A673 (cell line): ENCODE data around the gene SLC25A1. TPM values are rescaled to one million over a fixed set of nuclear protein-coding genes. Genes with fewer than 3 reads are reported as not detected.

ENCODE experiments used
- BruUV-seq: library from RNA; stranded (reverse); fragments of 400-500 nt; replicated peaks from 2 replicates; lab custom pipeline; 2021; lab: Mats Ljungman, UMichigan
- CTCF ChIA-PET: fragments of 300-600 bp; sonication (Branson Sonifier 250); formaldehyde crosslinking; loops from one replicate; lab custom pipeline; 2022; ENCODE audit warnings: antibody characterized with exemption; lab: Charles Lee
- POLR2A ChIA-PET: fragments of 300-600 bp; sonication (Branson Sonifier 250); formaldehyde crosslinking; loops from one replicate; lab custom pipeline; 2022; ENCODE audit warnings: antibody characterized with exemption; ENCODE audit not compliant: low non-redundant PET; lab: Charles Lee
- DNase-seq: peaks from one replicate; pipeline ENCODE4 v3.0.0-alpha.2; 2015; ENCODE audit warnings: low spot score
- H3K27ac ChIP-seq: fragments of 200-600 bp; sonication (generic); 2 replicates; pipeline ENCODE4 v1.5.1; 2016; ENCODE audit warnings: mixed run types, low read depth, mild to moderate bottlenecking, mixed read lengths, antibody characterized with exemption, low read length; ENCODE audit not compliant: poor library complexity, severe bottlenecking
- H3K27me3 ChIP-seq: fragments of 200-600 bp; sonication (generic); replicated peaks from 2 replicates; pipeline ENCODE4 v1.6.1; 2017; ENCODE audit warnings: mixed run types, low read depth, mild to moderate bottlenecking, mixed read lengths, antibody characterized with exemption, low read length; ENCODE audit not compliant: insufficient read depth, poor library complexity
- H3K36me3 ChIP-seq: fragments of 200-600 bp; sonication (generic); 2 replicates; pipeline ENCODE4 v1.6.1; 2016; ENCODE audit warnings: mixed run types, mild to moderate bottlenecking, mixed read lengths, antibody characterized with exemption, low read length; ENCODE audit not compliant: insufficient read depth, poor library complexity, severe bottlenecking
- H3K4me1 ChIP-seq: fragments of 200-600 bp; sonication (generic); 2 replicates; pipeline ENCODE4 v1.6.1; 2017; ENCODE audit warnings: mixed run types, mild to moderate bottlenecking, mixed read lengths, antibody characterized with exemption, low read length; ENCODE audit not compliant: insufficient read depth, poor library complexity, severe bottlenecking
- H3K4me3 ChIP-seq: fragments of 200-600 bp; sonication (generic); 2 replicates; pipeline ENCODE4 v1.5.1; 2016; ENCODE audit warnings: low read depth, mixed run types, mild to moderate bottlenecking, mixed read lengths, low read length; ENCODE audit not compliant: poor library complexity, severe bottlenecking
- H3K9me3 ChIP-seq: fragments of 200-600 bp; sonication (generic); 2 replicates; pipeline ENCODE4 v1.6.1; 2016; ENCODE audit warnings: mixed run types, low read depth, mild to moderate bottlenecking, mixed read lengths, antibody characterized with exemption, low read length; ENCODE audit not compliant: poor library complexity, severe bottlenecking
- EZH2 ChIP-seq: fragments of 200-600 bp; sonication (generic); IDR thresholded peaks from 2 replicates; pipeline ENCODE4 v1.6.1; 2017; ENCODE audit warnings: borderline replicate concordance, low read depth, mild to moderate bottlenecking, mixed read lengths, antibody characterized with exemption, low read length; ENCODE audit not compliant: poor library complexity, severe bottlenecking
- intact Hi-C: fragments of 100-400 bp; cut with micrococcal nuclease; formaldehyde crosslinking; loops from one replicate; pipeline ENCODE4 v1.10.0; 2022; ENCODE audit not compliant: unreplicated experiment
- total RNA-seq: library from RNA; stranded (reverse); gene quantifications from 2 replicates; pipeline ENCODE4 v1.2.3, GENCODE V29; 2021
- TF ChIP-seq, protein P1 (sequence below): fragments of 300-800, 200-600 bp; sonication (generic); conservative IDR thresholded peaks from 2 replicates; pipeline ENCODE4 v1.5.1; 2017; ENCODE audit warnings: low read depth, mild to moderate bottlenecking, antibody characterized with exemption, low read length, moderate library complexity, mixed read lengths

SLC25A1 gene
- total RNA-seq, 1 experiment from 2014 or later, result 91.0 TPM

- BruUV-seq, result no TSS peak
- H3K9me3 ChIP-seq, result no peaks in the 10 kb centered on the region
- CTCF ChIA-PET, result no interaction called here
- H3K36me3 ChIP-seq, result no peaks in the 10 kb centered on the region
- no peak for TF ChIP-seq EZH2
- TF ChIP-seq, protein P1, sequence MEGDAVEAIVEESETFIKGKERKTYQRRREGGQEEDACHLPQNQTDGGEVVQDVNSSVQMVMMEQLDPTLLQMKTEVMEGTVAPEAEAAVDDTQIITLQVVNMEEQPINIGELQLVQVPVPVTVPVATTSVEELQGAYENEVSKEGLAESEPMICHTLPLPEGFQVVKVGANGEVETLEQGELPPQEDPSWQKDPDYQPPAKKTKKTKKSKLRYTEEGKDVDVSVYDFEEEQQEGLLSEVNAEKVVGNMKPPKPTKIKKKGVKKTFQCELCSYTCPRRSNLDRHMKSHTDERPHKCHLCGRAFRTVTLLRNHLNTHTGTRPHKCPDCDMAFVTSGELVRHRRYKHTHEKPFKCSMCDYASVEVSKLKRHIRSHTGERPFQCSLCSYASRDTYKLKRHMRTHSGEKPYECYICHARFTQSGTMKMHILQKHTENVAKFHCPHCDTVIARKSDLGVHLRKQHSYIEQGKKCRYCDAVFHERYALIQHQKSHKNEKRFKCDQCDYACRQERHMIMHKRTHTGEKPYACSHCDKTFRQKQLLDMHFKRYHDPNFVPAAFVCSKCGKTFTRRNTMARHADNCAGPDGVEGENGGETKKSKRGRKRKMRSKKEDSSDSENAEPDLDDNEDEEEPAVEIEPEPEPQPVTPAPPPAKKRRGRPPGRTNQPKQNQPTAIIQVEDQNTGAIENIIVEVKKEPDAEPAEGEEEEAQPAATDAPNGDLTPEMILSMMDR, result no peak
- no peak overlapping the region for H3K4me3 ChIP-seq
- DNase-seq, result no peak
- POLR2A ChIA-PET, result interaction anchor here (0.6 kb wide), 1 partner anchor 1442 kb away, joined by 4 read pairs; no protein-coding TSS in a partner anchor
- H3K27ac ChIP-seq, result no peak overlapping the region
- no peaks in the 10 kb centered on the region for H3K4me1 ChIP-seq
- intact Hi-C loops, result no loop called here
- no peaks in the 10 kb centered on the region for H3K27me3 ChIP-seq
Observed at GRCh38 chr22:19194766-19195536, 16.4 kb upstream of the SLC25A1 start.

DNA sequence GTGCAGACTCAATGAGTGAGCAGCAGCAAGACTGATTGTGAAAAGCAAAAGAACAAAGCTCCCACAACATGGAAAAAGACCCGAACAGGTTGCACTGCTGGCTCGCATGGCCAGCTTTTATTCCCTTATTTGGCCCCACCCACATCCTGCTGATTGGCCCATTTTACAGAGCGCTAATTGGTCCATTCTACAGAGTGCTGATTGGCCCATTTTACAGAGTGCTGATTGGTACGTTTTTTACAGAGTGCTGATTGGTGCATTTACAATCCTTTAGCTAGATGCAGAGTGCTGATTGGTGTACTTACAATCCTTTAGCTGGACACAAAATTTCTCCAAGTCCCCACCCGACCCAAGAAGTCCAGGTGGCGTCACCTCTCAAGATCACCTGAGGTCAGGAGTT, 15.3 kb upstream of the SLC25A1 start:
- intact Hi-C loops, result no loop called here
- ChIA-PET CTCF (no interaction called here), POLR2A (no interaction called here)
- Histone ChIP-seq H3K9me3 (no peaks in the 10 kb centered on the region), H3K27ac (no peak overlapping the region), H3K27me3 (no peaks in the 10 kb centered on the region), H3K4me3 (no peak overlapping the region), H3K36me3 (no peaks in the 10 kb centered on the region), H3K4me1 (no peaks in the 10 kb centered on the region)
- no TSS peak for BruUV-seq
- no peak for TF ChIP-seq EZH2
- TF ChIP-seq, protein P1, result no peak
- no peak for DNase-seq

DNA sequence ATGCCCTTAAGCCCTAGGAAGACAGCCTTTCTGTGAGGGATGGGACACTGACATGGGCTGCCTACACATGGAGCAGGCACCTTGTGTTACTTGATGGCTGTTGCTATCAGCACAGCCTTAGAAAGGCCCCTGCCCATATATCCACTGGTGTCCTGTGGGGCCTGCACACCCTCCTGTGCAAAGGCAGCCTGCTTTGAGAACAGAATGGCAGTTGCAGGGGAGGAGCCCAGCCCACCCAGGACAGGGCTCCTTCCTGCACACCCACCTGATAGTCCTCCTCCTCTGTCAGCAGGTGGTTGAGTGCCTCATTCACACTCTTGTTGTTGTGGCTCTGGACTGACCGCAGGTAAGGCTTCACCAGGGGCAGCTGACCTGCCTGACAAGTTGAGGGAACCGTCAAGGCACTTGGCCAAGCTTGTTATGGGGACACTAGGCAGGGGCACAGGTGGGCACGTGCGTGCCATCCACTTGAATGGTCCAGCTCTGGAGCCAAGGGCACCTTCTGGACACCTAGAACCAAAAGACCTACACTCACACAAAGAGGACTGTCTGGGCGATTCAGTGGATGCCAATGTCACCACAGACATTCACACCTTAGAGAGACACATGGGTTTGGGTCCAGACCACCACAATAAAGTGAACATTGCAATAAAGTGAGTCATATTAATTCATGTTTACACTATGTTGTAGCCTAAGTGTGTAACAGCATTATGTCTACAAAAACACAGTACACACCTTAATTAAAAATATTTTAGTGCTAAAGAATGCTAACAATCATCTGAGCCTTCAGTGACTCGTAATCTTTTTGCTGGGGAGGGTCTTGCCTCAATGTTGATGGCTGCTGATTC, 9.4 kb upstream of the SLC25A1 start:
- Histone ChIP-seq H3K27me3 (no peaks in the 10 kb centered on the region), H3K27ac (no peak overlapping the region), H3K4me1 (no peaks in the 10 kb centered on the region), H3K4me3 (no peak overlapping the region), H3K36me3 (no peaks in the 10 kb centered on the region), H3K9me3 (no peaks in the 10 kb centered on the region)
- CTCF ChIA-PET, result interaction anchor here (0.7 kb wide), 1 partner anchor 442 kb away, joined by 3 read pairs; no protein-coding TSS in a partner anchor
- TF ChIP-seq, protein P1, result no peak
- no peak for TF ChIP-seq EZH2
- POLR2A ChIA-PET, result no interaction called here
- BruUV-seq, result no TSS peak
- DNase-seq, result no peak
- intact Hi-C loops, result no loop called here
